Activated CD8-positive, alpha-beta T cell treated with anti-CD3 and anti-CD28 coated beads for 36 hours (primary cell): ENCODE measurements around the gene LIPG. TPM values are rescaled to one million over a fixed set of nuclear protein-coding genes. Genes with fewer than 3 reads are reported as not detected.
"Not testable (repeated sequence)": the region's sequence is repeated elsewhere in the genome, so short reads cannot be mapped to it uniquely, and the experiment has no call there.

Experiments used
- ATAC-seq: fragments of 200-7000 bp; cut with Tn5 transposase; one replicate; pipeline ENCODE4 v1.10.0; 2021; ENCODE audit warnings: mild to moderate bottlenecking, moderate library complexity
- CTCF ChIA-PET: fragments of 350-600 bp; sonication (Branson Sonifier 250); formaldehyde crosslinking; loops from one replicate; lab custom pipeline; 2021; ENCODE audit warnings: antibody characterized with exemption; lab: Charles Lee
- POLR2A ChIA-PET: fragments of 350-600 bp; sonication (Branson Sonifier 250); formaldehyde crosslinking; loops from one replicate; lab custom pipeline; 2021; ENCODE audit warnings: antibody characterized with exemption; lab: Charles Lee
- DNase-seq: peaks from one replicate; pipeline ENCODE4 v3.0.0-alpha.2; 2020
- H3K27ac Mint-ChIP-seq: one replicate; pipeline ENCODE4 v1.8.0; 2021; ENCODE audit warnings: mild to moderate bottlenecking, mixed read lengths
- H3K27me3 Mint-ChIP-seq: one replicate; pipeline ENCODE4 v1.8.0; 2021; ENCODE audit warnings: mixed read lengths
- H3K36me3 Mint-ChIP-seq: one replicate; pipeline ENCODE4 v1.8.0; 2021; ENCODE audit warnings: low read depth, mixed read lengths
- H3K4me1 Mint-ChIP-seq: one replicate; pipeline ENCODE4 v1.8.0; 2021; ENCODE audit warnings: low read depth, mixed read lengths
- H3K4me3 Mint-ChIP-seq: one replicate; pipeline ENCODE4 v1.8.0; 2021; ENCODE audit warnings: mild to moderate bottlenecking, moderate library complexity, mixed read lengths
- H3K9me3 Mint-ChIP-seq: one replicate; pipeline ENCODE4 v1.8.0; 2021; ENCODE audit warnings: mixed read lengths
- intact Hi-C: fragments of 100-400 bp; cut with micrococcal nuclease; formaldehyde crosslinking; loops from one replicate; pipeline ENCODE4 v1.10.0; 2022
- total RNA-seq, 2 experiments: library from RNA; stranded (reverse); gene quantifications; one replicate each; pipeline ENCODE4 v1.2.3, GENCODE V29; 2021
- TF ChIP-seq, protein P1 (sequence below): fragments of 200-600 bp; IDR thresholded peaks from one replicate; pipeline ENCODE4 v1.8.0; 2022; ENCODE audit warnings: antibody characterized with exemption, mild to moderate bottlenecking

Gene LIPG
- total RNA-seq, 2 experiments from 2014 or later = 0.18 to 0.27 TPM

DNA sequence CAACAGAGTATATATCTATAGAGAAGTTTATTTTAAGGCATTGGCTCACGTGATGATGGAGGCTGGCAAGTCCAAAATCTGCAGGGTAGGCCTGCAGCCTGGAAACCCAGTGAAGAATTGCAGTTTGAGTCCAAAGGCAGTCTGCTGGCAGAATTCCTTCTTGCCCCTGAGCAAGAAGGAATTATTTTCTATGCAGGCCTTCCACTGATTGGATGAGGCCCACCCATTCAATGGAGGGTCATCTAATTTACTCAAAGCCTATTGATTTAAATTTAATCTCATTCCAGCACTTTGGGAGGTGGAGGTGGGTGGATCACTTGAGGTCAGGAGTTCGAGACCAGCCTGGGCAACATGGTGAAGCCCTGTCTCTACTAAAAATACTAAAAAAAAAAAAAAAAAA, 44.4 kb upstream of the LIPG start:
- DNase-seq (no peak), ATAC-seq (no peak)
- no peaks in the 10 kb centered on the region for H3K36me3 Mint-ChIP-seq
- H3K27ac Mint-ChIP-seq = no peak overlapping the region
- ChIA-PET CTCF (interaction anchor here (1.7 to 10.8 kb wide), 2 partner anchors 9 to 341 kb away, joined by 5 to 131 read pairs; no protein-coding TSS in a partner anchor), POLR2A (no interaction called here)
- no peaks in the 10 kb centered on the region for H3K4me1 Mint-ChIP-seq
- TF ChIP-seq, protein P1, sequence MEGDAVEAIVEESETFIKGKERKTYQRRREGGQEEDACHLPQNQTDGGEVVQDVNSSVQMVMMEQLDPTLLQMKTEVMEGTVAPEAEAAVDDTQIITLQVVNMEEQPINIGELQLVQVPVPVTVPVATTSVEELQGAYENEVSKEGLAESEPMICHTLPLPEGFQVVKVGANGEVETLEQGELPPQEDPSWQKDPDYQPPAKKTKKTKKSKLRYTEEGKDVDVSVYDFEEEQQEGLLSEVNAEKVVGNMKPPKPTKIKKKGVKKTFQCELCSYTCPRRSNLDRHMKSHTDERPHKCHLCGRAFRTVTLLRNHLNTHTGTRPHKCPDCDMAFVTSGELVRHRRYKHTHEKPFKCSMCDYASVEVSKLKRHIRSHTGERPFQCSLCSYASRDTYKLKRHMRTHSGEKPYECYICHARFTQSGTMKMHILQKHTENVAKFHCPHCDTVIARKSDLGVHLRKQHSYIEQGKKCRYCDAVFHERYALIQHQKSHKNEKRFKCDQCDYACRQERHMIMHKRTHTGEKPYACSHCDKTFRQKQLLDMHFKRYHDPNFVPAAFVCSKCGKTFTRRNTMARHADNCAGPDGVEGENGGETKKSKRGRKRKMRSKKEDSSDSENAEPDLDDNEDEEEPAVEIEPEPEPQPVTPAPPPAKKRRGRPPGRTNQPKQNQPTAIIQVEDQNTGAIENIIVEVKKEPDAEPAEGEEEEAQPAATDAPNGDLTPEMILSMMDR = no peak
- no peak overlapping the region for H3K4me3 Mint-ChIP-seq
- intact Hi-C loops = no loop called here
- no peaks in the 10 kb centered on the region for H3K27me3 Mint-ChIP-seq
- no peaks in the 10 kb centered on the region for H3K9me3 Mint-ChIP-seq

DNA sequence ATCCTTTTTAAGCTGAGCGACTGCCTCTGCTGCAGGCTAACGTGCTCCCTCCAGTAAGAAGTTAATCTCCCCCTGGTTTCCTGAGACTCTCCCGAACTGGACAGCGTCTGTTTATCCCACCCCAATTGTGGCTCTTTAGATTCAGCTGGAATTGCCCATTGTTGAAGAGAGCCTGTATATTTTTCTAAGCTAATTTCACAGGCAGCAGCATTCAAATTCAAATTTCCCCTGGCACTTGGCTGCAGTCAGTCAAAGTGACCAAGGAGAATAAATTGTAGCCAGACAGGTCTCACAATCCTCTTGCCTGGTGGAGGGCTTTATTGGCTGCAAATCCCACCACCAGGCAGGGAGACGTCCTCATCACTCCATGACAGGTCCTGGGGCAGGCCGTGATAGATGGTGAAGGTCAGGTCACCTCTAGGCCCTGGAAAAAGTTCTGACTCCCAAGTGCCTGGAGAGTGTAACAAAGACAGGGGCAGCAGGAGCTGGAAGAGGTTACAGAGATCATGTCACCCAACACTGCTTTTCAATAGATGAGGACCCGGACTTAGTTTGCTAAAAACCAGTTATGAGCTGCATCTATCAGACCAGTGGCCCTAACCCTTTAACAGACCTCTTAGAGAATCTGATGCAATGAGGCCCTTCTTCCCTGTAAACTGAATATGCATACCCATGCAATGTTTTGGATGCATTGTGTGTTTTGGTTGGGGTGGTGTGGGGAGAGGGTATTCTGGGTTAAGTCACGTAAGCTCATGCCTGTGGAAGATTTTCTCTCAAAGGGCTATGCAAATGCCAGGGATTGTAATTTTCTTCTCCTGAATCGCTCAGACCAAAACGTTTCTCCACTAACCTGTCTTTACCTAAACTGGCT, 42.5 kb upstream of the LIPG start:
- no peak overlapping the region for H3K27ac Mint-ChIP-seq
- no peak overlapping the region for H3K4me3 Mint-ChIP-seq
- intact Hi-C loops = no loop called here
- ChIA-PET CTCF (interaction anchor here (2.0 kb wide), 1 partner anchor 9 kb away, joined by 11 read pairs; no protein-coding TSS in a partner anchor), POLR2A (no interaction called here)
- H3K9me3 Mint-ChIP-seq = no peaks in the 10 kb centered on the region
- no peaks in the 10 kb centered on the region for H3K4me1 Mint-ChIP-seq
- TF ChIP-seq, protein P1 = no peak
- H3K36me3 Mint-ChIP-seq = no peaks in the 10 kb centered on the region
- ATAC-seq = no peak
- DNase-seq = no peak
- H3K27me3 Mint-ChIP-seq = no peaks in the 10 kb centered on the region

DNA sequence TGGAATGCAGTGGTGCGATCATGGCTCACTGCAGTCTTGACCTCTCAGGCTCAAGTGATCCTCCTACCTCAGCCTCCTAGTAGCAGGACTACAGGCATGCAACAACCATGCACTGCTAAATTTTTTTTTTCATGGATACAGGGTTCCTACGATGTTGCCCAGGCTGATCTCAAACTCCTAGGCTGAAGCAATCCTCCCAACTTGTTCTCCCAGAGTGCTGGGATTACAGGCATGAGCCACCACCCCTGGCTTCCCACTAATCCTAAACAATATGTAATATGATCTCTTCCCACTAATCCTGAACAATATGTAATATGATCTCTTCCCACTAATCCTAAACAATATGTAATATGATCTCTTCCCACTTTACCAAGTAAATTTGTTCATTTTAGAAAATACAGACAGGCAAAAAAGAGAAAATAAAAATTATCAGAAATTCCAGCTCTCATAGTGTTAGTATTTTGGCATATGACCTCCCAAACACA, 41.2 kb upstream of the LIPG start:
- no peaks in the 10 kb centered on the region for H3K36me3 Mint-ChIP-seq

DNA sequence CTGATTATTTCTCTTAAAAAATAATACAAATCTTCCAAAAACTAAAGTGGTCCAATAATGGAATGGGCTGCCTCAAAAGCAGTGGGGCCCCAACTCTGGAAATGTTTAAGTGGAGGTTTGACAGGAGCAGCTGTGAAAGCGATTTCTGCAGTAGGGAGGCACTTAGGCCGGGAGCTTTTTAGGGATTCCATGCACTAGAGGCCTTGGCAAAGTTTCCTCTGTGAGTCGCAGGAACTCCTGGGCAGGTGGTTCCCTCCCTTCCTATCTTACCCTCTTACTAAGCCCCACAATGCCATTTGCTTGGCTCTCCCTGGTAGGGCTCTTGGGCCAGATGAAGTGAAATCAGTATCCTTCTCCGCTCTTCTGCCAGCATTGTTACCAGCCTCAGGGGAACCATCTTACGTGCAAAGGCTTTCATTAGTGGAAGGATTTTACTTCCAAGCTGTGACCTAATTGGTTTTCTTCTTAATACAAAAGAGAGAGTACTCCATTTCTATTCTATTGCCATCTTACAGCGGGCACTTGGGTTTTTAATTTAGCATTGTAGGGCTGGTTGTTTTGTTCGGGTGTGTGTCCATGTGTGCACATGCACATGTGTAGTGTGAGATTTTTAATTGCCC, 40.5 kb upstream of the LIPG start:
- Mint-ChIP-seq H3K27me3 (no peaks in the 10 kb centered on the region), H3K4me3 (no peak overlapping the region), H3K36me3 (no peaks in the 10 kb centered on the region), H3K9me3 (no peaks in the 10 kb centered on the region), H3K27ac (no peak overlapping the region), H3K4me1 (no peaks in the 10 kb centered on the region)
- ChIA-PET CTCF (interaction anchor here (0.6 kb wide), 1 partner anchor 29 kb away, joined by 3 read pairs; no protein-coding TSS in a partner anchor), POLR2A (no interaction called here)
- intact Hi-C loops = no loop called here
- DNase-seq (no peak), ATAC-seq (no peak)
- TF ChIP-seq, protein P1 = no peak

More for the DNA sequence above, 41.2 kb upstream of the LIPG start:
- Mint-ChIP-seq H3K4me3 (no peak overlapping the region), H3K9me3 (no peaks in the 10 kb centered on the region), H3K27me3 (no peaks in the 10 kb centered on the region), H3K4me1 (no peaks in the 10 kb centered on the region), H3K27ac (no peak overlapping the region)
- ChIA-PET POLR2A (no interaction called here), CTCF (no interaction called here)
- intact Hi-C loops = no loop called here
- TF ChIP-seq, protein P1 = no peak
- DNase-seq = no peak
- ATAC-seq = no peak

DNA sequence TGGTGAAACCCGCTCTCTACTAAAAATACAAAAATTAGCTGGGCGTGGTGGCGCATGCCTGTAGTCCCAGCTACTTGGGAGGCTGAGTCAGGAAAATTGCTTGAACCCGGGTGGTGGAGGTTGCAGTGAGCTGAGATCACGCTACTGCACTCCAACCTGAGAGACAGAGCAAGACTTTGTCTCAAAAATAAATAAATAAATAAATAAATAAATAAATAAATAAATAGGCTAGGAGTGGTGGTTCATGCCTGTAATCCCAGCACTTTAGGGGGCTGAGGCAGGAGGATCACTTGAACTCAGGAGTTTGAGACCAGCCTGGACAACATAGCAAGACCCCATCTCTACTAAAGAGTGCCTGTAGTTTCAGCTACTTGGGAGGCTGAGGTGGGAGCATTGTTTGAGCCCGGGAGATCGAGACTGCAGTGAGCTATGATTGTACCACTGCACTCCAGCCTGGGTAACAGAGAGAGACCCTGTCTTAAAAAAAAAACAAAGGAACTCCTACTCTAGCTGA, 38.2 kb upstream of the LIPG start:
- intact Hi-C loops, H3K36me3 Mint-ChIP-seq, H3K4me1 Mint-ChIP-seq, POLR2A ChIA-PET, H3K4me3 Mint-ChIP-seq, H3K27ac Mint-ChIP-seq, H3K27me3 Mint-ChIP-seq, H3K9me3 Mint-ChIP-seq, ATAC-seq, DNase-seq: not testable (repeated sequence)
- CTCF ChIA-PET = interaction anchor here (1.1 to 3.0 kb wide), 3 partner anchors 11 to 335 kb away, joined by 3 to 12 read pairs (median 3); no protein-coding TSS in a partner anchor
